Measurements from ENCODE around the gene AOC2. TPM values are rescaled to one million over a fixed set of nuclear protein-coding genes. Genes with fewer than 3 reads are reported as not detected.

Gene AOC2
- total and polyA plus RNA-seq, 2 of the 13 experiments (the other 11 are each of a cell fraction or from before 2014, with no cell fraction given) = 1.2 to 3.3 TPM

GRCh38 chr17:42866631-42867575, 22.5 kb downstream of the AOC2 start (continued):
- TF ChIP-seq CCAR2 (optimal IDR thresholded peaks at IDR 0.05; ENCODE audit: low read depth, low read length) = no peak
- TF ChIP-seq REPIN1 (CRISPR knock-in tag; IDR thresholded peaks at IDR 0.05; ENCODE audit: borderline replicate concordance, low read depth) = no peak
- TF ChIP-seq, protein P1, sequence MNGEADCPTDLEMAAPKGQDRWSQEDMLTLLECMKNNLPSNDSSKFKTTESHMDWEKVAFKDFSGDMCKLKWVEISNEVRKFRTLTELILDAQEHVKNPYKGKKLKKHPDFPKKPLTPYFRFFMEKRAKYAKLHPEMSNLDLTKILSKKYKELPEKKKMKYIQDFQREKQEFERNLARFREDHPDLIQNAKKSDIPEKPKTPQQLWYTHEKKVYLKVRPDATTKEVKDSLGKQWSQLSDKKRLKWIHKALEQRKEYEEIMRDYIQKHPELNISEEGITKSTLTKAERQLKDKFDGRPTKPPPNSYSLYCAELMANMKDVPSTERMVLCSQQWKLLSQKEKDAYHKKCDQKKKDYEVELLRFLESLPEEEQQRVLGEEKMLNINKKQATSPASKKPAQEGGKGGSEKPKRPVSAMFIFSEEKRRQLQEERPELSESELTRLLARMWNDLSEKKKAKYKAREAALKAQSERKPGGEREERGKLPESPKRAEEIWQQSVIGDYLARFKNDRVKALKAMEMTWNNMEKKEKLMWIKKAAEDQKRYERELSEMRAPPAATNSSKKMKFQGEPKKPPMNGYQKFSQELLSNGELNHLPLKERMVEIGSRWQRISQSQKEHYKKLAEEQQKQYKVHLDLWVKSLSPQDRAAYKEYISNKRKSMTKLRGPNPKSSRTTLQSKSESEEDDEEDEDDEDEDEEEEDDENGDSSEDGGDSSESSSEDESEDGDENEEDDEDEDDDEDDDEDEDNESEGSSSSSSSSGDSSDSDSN (CRISPR knock-in tag; IDR thresholded peaks at IDR 0.05) = no peak
- TF ChIP-seq ZHX1 (CRISPR knock-in tag; IDR thresholded peaks at IDR 0.05; ENCODE audit: low read depth) = no peak
- TF ChIP-seq, protein P2, sequence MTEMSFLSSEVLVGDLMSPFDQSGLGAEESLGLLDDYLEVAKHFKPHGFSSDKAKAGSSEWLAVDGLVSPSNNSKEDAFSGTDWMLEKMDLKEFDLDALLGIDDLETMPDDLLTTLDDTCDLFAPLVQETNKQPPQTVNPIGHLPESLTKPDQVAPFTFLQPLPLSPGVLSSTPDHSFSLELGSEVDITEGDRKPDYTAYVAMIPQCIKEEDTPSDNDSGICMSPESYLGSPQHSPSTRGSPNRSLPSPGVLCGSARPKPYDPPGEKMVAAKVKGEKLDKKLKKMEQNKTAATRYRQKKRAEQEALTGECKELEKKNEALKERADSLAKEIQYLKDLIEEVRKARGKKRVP (CRISPR knock-in tag; IDR thresholded peaks at IDR 0.05) = no peak
- TF ChIP-seq HNRNPLL (IDR thresholded peaks at IDR 0.05; ENCODE audit: low read depth, low read length, poor library complexity, severe bottlenecking) = no peak
- peak; percentile 85; the same call in 1 of the 2 replicates for TF ChIP-seq GTF3A (CRISPR knock-in tag; conservative IDR thresholded peaks at IDR 0.05)
- TF ChIP-seq, protein P3, sequence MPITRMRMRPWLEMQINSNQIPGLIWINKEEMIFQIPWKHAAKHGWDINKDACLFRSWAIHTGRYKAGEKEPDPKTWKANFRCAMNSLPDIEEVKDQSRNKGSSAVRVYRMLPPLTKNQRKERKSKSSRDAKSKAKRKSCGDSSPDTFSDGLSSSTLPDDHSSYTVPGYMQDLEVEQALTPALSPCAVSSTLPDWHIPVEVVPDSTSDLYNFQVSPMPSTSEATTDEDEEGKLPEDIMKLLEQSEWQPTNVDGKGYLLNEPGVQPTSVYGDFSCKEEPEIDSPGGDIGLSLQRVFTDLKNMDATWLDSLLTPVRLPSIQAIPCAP (CRISPR knock-in tag; IDR thresholded peaks at IDR 0.05; ENCODE audit: low read depth) = no peak
- no peak for TF ChIP-seq ETV6 (CRISPR knock-in tag; conservative IDR thresholded peaks at IDR 0.05)
- TF ChIP-seq HMG20B (CRISPR knock-in tag; conservative IDR thresholded peaks at IDR 0.05) = peak; percentile 93
- no peak for TF ChIP-seq ZNF570 (CRISPR knock-in tag; IDR thresholded peaks at IDR 0.05; ENCODE audit: borderline replicate concordance)
- TF ChIP-seq PAXIP1 (CRISPR knock-in tag; conservative IDR thresholded peaks at IDR 0.05) = peak; percentile 96
- TF ChIP-seq, protein P4, sequence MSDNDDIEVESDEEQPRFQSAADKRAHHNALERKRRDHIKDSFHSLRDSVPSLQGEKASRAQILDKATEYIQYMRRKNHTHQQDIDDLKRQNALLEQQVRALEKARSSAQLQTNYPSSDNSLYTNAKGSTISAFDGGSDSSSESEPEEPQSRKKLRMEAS (IDR thresholded peaks at IDR 0.05) = peak; percentile 50
- TF ChIP-seq HNRNPL (IDR thresholded peaks at IDR 0.05; ENCODE audit: low read depth, low read length) = no peak
- no peak for TF ChIP-seq SRY (CRISPR knock-in tag; IDR thresholded peaks at IDR 0.05)
- TF ChIP-seq ZNF816 (CRISPR knock-in tag; IDR thresholded peaks at IDR 0.05; ENCODE audit: borderline replicate concordance) = no peak
- no peak for TF ChIP-seq KMT2A (CRISPR knock-in tag; IDR thresholded peaks at IDR 0.05)

Data from HepG2 (cell line).